AG08395 (cell line): ENCODE results near the gene MYH2.
"Not testable (repeated sequence)": the region's sequence is repeated elsewhere in the genome, so short reads cannot be mapped to it uniquely, and the experiment has no call there.

ENCODE experiments used
- DNase-seq: peaks from one replicate; pipeline ENCODE4 v3.0.0; 2012; ENCODE audit warnings: mixed read lengths, low spot score

The MYH2 gene

DNA sequence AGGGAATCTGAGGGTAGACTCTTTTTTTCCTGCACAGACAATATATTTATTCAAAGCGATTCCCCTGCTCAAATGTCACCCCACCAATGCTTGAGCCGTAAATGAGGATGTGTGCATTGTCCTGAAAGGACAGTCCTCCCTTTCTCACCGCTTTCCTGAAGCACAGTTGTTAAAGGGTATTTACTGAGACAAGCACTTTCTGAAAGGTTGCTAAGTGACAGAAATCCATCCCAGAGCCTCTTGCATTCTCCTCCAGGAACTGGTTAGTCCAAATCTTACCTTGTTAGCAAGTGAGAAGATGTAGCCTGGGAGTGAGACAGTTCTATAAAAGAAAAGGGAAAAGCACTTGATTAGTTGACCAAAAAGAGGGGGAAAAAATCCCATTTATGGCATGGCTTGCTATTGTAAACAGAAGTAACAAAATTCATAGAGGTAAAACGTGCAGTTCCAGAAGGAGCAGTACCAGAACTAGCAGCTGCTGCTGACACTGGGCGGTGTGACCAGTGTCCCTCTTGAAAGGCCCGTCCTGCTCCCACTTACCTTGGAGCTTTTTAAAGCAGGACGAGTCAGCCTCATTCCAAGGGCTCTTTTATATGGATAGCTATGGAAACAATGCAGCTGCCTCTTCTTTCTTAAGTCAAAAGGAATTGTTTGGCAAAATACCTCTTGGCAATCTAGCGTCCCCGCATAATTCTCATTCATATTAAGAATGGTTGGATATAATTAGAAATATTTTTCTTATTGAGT is at the start of gene MYH2:
Gene MYH2, minus strand, starts transcription at position 563 of the 747 bp plus-strand sequence. CDS start 1,738 bp downstream, outside the sequence.
- no peak for DNase-seq

DNA sequence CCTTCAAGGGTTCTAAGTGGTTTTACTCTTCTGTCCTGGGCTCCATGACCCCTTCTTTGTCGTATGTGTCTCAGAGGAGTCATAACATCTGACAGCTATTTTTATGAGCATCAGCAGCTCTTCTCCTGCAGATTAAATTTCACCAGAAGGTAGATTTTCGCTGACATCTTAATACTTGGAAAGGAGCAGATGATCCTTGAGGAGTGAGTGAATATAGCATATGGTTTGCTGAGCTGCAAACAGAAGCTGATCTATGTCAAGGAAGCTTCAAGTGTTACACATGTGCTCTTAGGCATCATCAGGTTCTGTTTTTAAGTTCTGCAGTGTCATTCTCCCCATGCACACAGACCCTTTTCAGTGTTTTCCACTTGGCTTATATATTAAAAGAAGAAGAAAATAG is 49.2 kb upstream of the MYH2 start:
- DNase-seq: no peak

DNA sequence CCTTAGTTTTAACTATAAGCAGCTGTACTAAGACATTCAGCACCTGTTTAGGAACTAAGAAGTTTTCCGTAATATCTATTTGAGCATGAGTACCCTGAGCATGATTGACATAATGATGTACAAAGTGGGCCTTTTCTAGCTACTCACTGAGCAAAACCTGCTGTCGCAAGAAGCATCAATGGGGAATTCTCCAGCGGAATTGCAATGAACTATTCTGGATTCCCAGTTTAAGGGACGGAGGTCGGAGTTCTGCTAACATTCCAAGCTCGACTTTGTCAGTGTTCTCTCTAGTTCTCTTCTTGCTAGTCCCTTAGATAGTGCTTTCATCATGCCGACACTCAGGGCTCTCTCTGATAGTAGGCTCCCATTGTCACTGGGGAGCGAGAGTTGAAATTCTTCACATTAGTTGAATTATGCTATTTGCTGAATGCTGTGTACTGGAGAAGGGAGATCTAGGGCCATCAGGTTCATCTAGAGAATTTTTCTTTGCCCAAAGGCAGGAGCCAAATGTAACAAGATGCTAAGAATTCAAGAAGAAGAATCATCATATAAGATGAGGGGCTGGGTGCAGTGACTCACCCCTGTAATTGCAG is 40.2 kb upstream of the MYH2 start:
- no peak for DNase-seq

DNA sequence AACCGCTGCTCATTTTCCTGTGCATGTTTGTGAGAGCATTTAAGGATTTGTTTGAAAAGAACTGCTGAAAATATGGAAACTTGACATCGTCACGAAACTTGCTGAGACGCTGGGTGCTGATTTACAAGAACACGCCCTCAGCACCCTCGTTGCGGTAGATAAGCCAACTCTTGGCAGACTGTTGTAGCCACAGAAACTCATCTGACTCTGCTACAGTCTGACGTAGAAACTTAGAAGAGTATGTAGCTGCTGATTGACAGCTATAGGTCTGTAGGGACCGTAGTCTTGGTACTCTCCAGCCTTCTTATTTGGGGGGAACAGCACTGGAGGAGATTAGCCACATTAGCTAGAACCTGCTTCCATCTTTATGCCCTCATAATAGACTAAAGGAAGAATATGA is 36.1 kb upstream of the MYH2 start:
- DNase-seq: no peak

DNA sequence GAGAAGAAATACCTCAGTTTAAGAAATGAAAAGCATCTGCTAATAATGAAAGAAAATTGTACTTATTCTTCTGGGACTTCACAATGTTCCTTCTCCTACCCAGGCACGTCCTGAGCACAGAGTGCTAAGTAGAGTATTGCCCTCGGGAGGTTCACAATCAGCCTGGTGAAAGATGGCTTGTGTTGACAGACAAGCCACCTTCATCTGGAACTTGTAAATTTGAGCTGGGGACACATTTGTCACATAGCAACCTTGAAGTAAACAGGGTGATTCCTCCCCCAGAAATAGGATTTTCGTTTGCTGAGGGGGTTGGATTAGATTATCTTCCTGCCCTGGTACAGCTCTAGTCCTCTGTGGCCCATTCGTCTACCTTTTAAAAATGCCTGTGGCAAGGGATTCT is 34.4 kb upstream of the MYH2 start:
- no peak for DNase-seq

DNA sequence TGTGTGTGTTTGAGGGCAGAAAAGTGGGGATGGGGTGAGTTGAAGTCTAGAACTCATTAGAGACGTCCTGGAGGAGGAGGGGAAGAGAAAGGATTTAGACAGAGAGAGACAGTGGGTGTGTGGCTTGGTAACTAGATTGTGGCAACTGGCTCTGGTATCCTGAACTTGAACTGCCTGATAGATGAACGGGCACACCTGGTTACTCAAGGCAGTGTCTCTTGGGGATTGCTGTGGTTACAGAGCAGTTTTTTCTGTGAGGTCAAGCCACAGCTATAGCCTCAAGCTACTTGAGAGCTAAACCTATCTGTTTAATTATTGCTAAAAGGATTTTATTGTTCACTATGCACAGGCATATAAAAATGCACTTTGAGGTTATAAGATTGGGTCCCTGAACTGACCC is 29.8 kb upstream of the MYH2 start:
- DNase-seq: no peak

DNA sequence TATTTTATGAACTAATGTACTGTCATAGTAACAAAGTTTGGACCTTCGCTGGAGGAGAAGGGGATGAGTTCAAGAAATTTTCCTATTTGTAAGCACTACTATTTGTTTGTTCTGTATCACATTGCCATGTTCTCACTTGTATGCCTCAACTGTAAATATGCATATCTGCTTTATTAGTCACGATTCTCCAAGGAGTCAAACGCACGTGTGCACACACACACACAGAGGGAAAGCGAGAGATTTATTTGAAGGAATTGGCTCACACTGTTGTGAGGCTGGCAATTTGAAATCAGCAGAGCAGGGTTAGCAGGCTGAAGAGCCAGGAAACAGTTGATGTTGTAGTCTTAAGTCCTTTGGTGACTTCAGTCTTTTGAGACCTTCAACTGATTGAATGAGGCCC is 24.9 kb upstream of the MYH2 start:
- DNase-seq: no peak

DNA sequence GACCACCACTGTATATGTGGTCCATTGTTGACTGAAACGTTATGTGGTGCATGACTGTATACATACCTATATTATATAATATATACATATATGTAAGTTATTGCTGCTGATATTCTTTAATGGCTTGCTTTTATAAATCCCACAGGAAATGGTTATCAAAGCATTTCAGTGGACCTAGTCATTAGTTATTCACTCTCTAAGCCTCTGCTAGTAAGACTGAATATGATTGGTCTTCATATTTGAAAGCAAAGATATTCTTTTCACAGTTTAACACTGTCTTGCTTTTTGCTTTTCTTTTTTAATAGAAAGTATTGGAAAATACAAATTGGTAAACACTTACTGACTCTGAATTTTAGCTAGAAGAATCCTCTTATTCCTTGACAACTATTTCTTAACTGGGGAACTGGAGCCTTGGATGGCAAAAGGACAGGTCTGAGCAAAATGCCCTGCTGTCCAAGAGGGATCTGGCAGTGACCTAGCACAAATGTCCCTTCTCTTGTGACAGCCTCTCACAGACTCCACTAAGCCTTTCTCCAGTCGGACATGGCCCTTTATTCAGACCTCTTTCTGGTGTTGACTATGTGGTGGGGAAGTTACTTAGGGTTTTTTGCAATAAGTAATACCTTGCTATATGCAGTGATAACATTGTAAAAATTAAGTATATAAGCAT is 14.7 kb upstream of the MYH2 start:
- no peak for DNase-seq

DNA sequence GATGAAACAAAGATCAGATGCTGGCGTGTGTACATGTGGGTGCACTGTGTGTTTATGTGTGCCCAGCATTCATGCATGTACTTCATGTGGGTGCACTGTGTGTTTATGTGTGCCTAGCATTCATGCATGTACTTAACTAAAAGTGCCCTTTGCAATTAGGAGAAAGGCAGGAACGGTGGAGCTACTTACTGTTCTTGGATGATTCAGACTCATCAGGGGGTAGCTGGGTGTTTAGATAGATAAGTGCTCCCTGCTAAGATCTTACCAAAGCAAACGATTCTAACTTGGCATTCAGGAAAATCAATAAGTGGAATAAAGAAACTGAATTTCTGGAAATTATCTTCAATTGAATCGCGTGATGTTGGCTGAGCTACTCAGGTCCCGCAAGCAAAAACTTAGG is 8.6 kb upstream of the MYH2 start:
- DNase-seq: no peak

DNA sequence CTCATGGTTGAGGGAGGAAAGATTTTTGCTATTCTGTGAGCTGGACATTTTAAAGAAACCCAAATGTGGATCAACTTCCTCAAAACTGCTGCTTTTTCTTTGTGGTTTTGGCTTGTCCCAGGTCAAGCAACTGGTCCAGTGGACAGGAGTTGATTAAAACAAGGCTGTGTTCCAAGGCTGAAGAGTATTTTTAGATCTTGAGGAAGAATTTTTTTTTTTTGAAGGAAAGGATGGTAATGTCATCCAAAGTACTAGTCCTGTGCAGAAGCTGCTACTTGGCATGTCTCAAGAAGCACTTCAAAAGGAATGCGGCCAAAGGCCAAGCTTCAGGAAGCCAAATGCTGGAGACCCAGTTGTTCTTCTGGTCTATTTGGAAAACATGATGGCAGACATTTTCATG is 8.0 kb upstream of the MYH2 start:
- DNase-seq: peak; percentile 84

DNA sequence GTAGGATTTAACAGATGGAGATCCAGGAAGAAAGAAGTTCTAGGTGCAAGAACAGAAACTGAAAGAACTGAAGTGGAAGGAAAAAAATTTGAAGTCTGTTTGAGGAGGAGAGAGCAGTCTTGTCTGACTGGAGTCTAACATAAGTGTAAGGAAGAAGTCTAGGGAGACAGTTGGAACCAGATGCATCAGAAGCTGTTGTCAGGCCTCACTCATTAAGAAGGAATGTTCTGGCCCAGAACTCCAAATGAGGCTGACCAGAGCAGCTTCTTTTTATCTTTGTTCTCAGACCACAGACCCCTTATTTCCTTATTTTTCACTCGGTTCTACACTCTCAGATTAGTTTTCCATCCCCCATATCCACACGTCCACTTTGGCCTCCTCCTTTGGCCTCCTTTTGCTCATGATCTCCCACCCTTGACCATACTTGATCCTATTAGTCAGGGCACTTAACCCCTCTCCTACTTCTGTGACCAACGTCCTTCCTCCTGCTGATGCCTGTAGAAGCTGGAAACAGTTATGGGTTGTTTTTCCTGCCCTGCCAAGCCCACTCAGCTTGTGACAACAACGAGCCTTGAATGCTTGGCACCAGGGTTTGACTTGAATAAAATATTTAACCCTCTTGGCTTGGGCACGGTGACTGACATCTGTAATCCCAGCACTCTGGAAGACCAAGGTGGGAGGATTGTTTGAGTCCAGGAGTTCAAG is 7.0 kb upstream of the MYH2 start:
- DNase-seq: peak; percentile 68

DNA sequence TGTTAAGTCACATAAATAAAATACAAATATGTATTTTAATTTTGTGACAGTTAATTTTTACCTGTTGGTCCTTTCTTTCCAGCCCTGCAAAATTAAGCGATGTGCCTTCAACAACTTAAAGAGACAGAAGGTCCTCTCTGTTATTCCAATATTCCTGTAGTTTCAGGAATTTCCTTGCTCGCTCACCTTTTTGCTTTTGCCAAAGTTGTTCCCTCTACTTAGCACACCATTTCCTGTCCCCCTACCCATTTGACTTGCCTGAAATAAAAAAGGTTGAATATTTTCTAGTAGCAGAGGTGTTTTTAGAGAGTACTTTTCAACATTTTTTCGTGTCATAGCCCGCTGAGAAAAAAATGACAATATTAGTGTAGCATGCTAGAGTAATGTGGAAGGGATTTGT is 556 bp upstream of the MYH2 start:
- DNase-seq: no peak

DNA sequence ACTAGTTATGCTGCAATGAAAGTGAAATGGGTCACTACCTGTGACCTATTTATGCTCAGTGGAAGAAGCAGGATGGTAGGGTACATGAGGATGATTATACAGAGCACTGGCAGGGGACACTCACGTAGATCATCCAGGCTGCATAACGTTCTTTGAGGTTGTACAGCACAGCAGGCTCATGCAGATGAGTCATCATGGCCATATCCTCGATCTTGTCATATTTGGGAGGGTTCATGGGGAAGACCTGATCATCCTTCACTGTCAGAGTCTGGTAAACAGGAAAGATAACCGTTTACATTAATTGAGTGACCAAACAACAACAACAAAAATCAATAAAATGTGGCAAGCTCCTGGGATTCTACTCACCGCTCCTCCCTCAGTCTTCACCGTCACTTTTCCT is 2.1 kb downstream of the MYH2 start:
- DNase-seq: no peak

DNA sequence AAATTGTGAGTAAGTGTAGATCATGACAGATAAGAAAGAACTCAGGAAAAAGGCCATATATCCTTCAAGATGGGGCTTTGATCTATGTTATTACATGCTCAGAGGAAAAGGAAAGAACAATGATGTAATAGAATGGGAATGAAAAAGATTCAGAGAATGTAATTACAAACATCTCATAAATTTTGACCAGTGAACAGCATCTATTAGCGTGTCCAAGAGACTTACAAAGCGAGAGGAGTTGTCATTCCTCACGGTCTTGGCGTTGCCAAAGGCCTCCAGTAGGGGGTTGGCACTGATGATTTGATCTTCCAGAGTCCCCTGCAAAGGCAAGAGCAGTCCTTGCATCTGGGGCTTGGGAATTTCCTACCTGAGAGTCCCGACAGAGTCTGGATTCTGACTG is 6.0 kb downstream of the MYH2 start:
- DNase-seq: peak; percentile 61

DNA sequence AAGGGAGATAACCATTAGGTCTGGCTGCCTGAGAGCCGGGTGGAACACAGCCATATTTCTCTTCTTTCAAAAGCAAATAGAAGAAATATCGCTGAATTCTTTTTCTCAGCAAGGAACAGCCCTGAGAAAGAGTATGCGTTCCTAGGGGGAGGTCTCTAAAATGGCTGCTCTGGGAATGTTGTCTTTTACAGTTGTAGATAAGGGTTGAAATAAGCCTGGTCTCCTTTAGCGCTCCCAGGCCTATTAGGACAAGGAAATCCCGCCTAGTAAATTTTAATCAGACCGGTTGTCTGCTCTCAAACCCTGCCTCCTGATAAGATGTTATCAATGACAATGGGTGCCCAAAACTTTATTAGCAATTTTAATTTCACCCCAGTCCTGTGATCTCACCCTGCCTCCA is 8.3 kb downstream of the MYH2 start:
- DNase-seq: not testable (repeated sequence)

DNA sequence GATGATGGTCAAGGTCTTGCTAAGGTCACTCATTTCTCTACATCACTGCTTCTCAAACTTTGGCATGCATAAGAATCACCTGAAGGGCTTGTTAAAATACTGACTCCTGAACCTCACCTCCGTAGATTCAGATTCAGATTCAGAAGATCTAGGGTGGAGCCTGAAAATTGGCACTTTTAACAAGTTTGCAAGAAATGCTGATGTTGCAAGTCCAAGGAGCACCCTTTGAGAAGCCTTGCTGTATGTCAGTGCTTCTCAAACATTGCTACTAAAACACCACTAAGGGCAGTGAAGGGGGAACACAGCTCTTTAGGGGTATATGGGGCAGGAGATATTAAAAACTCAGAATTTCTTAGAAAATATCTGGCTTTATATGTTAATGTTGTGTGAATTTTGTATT is 17.4 kb downstream of the MYH2 start:
- DNase-seq: no peak

DNA sequence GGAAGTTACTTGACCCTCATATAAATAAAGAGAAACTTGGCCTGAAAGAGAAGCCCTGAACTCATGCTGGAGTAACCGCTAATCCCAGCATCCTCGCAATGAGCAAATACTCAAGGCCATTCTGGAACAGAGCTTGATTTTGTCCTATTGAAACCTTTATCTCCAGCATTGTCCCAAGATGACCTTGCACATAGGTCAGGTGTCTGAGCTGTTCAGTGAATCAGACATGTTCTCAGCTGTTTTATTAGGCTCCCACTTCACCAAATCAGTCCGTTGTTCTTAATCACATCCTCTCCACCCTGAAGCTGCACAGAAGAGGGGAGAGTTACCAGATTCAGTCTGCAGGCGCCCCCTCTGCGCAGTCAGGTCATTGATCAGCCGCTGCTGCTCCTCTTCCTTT is 22.0 kb downstream of the MYH2 start:
- no peak for DNase-seq

DNA sequence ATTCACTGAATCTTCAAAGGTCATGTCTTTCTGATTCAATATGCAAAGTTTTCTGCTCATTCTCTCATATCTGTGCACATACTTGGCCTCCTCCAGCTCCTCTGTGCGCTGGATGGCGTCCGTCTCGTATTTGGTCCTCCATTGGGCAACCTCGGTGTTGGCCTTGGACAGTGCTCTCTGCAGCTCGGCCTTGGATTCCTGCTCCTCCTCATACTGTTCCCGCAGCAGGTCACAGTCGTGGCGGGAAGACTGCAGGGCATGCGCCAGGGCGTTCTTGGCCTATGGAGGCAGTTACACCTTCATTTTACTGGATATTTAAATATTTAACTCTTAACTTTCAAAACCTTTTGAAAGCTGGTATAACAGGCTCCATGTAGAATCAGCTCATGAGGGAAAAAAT is 22.9 kb downstream of the MYH2 start:
- DNase-seq: no peak

DNA sequence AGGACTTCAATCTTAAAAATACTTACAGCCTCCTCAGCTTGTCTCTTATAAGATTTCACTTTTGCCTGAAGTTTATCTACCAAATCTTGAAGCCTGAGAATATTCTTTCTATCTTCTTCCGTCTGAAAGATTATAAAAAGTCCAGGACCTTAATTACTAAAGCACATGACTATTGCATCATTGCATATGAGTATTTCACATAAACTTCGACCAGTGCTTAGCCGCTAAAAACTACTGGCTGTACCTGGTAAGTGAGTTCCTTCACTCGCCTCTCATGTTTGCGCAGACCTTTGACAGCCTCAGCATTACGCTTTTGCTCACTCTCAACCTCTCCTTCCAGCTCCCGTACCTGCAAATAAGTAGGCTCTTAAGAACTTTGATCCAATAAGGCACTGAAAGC is 26.4 kb downstream of the MYH2 start:
- DNase-seq: no peak

DNA sequence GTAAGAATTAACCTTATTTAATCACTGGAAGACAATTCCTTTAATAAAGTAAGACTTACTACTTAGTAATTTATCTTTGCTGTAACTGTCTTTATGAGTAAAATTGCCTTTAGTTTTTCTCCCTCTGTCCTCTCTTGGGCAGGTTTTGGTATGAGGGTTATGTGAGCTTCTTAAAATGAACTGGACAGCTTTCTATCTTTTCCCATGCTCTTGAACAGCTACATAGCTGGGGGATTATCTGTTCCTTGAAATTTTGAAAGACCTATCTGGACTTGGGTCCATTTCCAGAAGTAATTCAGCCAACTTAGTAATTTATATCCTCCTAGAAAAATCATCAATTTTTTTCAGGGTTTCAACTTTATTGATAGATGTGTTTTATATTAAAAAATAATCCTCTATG is 27.5 kb downstream of the MYH2 start:
- no peak for DNase-seq

DNA sequence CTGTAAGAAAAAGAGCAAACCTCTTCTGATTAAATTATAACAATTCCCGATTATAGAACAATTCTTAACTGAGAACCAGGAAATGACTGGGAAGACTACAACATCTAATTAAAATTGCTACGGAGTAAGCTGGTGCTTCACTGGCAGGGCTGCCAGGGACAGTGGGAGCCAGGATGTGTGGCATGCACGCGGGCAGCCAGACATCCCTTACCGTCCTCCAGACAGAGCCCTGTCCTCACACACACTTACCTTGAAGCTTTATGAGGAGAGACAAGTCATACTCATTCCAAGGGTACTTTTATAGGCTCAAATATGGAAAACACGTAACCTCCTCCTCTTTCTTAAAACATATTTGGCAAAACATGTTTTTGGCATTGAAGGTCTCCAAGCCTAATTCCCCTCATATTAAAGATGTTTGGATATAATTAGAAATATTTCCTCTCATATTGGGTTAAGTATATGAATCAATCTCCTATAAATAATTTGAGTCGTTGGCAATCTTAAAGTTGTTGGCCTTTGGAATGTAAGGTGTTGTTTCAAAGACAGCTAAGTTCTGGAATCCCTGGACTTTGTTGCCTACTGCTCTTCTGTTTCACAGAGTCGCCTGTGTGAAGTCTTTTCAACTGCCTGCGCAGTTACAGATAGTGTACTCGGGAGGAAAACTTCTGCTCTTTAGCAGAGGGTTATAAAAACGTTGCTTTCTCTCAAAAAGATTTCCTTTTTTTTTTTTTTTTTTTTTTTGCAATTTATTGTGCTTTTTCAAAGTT is 31.0 kb downstream of the MYH2 start, which contains the start of gene MYH1:
Gene MYH1, minus strand, starts transcription at position 272 of the 767 bp plus-strand sequence. CDS start 1,900 bp downstream, outside the sequence.
- DNase-seq: no peak

DNA sequence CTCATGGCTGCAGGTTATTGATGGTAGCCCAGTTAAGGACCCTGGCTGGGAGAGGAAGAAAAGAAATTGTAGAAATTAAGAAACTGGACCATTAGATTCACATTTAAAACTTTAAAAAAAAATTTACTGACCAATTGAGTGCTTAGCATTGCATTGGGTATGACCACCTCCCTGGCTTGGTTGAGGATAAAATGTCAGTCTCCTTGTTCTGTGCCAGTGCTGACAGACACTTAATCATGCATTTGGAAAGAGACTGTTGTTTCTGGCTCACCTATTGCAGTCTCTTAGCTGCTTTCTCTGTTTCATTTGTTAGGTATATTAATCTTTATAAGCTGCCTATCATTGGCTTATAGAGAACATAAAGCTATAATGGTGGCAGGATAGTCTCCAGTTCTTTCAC is 32.8 kb downstream of the MYH2 start:
- DNase-seq: no peak
